ENCODE results near the gene VAV2. TPM values are rescaled to one million over a fixed set of nuclear protein-coding genes. Genes with fewer than 3 reads are reported as not detected.

Gene VAV2
- total RNA-seq, 3 donors from 2014 or later = 5.3 to 9.5 (median 8.8) TPM

- no peak for DNase-seq (ENCODE audit: low spot score in 2 of 2)
- Histone ChIP-seq H3K9me3 (no peaks in the 10 kb centered on the region), H3K4me3 (no peak overlapping the region), H3K27me3 (no peaks in the 10 kb centered on the region), H3K36me3 (no peaks in the 10 kb centered on the region), H3K27ac (no peak overlapping the region), H3K4me1 (no peaks in the 10 kb centered on the region)
- TF ChIP-seq POLR2AphosphoS5 (IDR thresholded peaks at IDR 0.05) = no peak
- TF ChIP-seq, protein P1, sequence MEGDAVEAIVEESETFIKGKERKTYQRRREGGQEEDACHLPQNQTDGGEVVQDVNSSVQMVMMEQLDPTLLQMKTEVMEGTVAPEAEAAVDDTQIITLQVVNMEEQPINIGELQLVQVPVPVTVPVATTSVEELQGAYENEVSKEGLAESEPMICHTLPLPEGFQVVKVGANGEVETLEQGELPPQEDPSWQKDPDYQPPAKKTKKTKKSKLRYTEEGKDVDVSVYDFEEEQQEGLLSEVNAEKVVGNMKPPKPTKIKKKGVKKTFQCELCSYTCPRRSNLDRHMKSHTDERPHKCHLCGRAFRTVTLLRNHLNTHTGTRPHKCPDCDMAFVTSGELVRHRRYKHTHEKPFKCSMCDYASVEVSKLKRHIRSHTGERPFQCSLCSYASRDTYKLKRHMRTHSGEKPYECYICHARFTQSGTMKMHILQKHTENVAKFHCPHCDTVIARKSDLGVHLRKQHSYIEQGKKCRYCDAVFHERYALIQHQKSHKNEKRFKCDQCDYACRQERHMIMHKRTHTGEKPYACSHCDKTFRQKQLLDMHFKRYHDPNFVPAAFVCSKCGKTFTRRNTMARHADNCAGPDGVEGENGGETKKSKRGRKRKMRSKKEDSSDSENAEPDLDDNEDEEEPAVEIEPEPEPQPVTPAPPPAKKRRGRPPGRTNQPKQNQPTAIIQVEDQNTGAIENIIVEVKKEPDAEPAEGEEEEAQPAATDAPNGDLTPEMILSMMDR (IDR thresholded peaks at IDR 0.05) = no peak
- TF ChIP-seq POLR2A (IDR thresholded peaks at IDR 0.05) = no peak
- intact Hi-C loops (cut with DNase I; ENCODE audit: low total_unique reads) = no loop called here
Observed at GRCh38 chr9:133799716-133800115, 192.4 kb downstream of the VAV2 start.

GRCh38 chr9:133799106-133799505 lies 193.0 kb downstream of the VAV2 start:
- no peaks in the 10 kb centered on the region for H3K9me3 ChIP-seq
- H3K4me3 ChIP-seq = no peak overlapping the region
- no peak overlapping the region for H3K27ac ChIP-seq
- no peak for TF ChIP-seq POLR2A (IDR thresholded peaks at IDR 0.05)
- TF ChIP-seq, protein P1 (IDR thresholded peaks at IDR 0.05) = no peak
- TF ChIP-seq POLR2AphosphoS5 (IDR thresholded peaks at IDR 0.05) = no peak
- intact Hi-C loops (cut with DNase I; ENCODE audit: low total_unique reads) = no loop called here
- H3K27me3 ChIP-seq = no peaks in the 10 kb centered on the region
- H3K4me1 ChIP-seq = no peaks in the 10 kb centered on the region
- no peaks in the 10 kb centered on the region for H3K36me3 ChIP-seq
- no peak for DNase-seq (ENCODE audit: low spot score in 2 of 2)

DNA sequence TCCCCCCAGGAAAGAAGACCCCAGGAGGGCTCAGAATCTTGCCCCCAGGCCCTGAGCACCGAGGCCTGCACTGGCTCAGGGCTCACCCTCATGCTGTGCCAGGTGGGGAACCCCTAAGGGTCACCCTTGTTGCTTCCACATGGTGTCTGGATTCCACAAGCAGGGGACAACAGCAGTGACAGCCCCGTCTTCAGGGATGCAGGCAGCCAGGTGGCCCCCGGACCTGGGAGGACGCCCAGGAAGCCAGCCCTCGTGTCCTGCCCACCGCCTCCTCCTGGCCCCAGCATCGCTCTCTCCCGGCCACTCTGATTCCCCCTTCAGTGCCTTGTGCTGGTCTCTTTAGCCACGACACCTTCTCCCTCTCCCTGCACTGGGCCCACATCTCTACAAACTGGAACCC lies 194.0 kb downstream of the VAV2 start:
- Histone ChIP-seq H3K27ac (no peak overlapping the region), H3K27me3 (no peaks in the 10 kb centered on the region), H3K4me1 (no peaks in the 10 kb centered on the region), H3K9me3 (no peaks in the 10 kb centered on the region), H3K36me3 (no peaks in the 10 kb centered on the region), H3K4me3 (no peak overlapping the region)
- no peak for TF ChIP-seq POLR2A (IDR thresholded peaks at IDR 0.05)
- TF ChIP-seq, protein P1 (IDR thresholded peaks at IDR 0.05) = no peak
- no peak for TF ChIP-seq POLR2AphosphoS5 (IDR thresholded peaks at IDR 0.05)
- intact Hi-C loops (cut with DNase I; ENCODE audit: low total_unique reads) = no loop called here
- no peak for DNase-seq (ENCODE audit: low spot score in 2 of 2)

DNA sequence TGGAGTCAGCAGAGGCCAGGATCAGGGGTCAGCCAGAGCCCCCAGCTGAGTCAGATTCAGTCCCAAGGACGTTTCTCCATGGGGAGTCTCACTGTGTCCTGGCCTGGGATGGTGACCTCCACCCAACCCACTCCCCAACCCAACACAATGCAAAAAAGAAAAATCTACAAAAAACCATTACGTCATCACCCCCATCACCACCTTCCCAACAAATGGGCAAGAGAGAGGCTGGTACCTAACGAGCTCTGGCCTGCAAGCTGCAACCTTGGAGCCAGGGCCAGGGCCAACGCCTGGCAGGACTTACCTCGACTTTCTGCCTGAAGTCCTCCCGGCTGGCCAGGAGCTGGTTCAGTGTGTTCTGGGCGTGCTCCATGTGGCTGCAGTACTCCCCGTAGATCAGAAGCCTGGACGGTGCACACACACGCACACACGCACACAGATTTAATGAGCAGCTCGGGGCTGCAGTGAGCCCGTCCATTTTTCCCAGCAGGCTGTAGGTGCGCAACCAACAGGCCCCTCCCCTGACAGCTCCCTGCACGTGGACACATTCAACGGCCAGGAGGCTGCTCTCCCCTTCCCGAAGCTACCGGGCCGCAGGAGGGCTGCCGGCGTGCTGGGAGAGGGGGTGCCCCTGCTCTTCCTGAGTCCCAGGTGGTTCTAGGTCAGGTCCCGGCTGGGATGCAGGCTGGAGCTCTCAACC lies 194.6 kb downstream of the VAV2 start:
- intact Hi-C loops (cut with DNase I; ENCODE audit: low total_unique reads) = no loop called here
- no peaks in the 10 kb centered on the region for H3K36me3 ChIP-seq
- H3K4me1 ChIP-seq = no peaks in the 10 kb centered on the region
- no peak for TF ChIP-seq POLR2AphosphoS5 (IDR thresholded peaks at IDR 0.05)
- TF ChIP-seq POLR2A (IDR thresholded peaks at IDR 0.05) = no peak
- TF ChIP-seq, protein P1 (IDR thresholded peaks at IDR 0.05) = no peak
- no peaks in the 10 kb centered on the region for H3K27me3 ChIP-seq
- H3K27ac ChIP-seq = no peak overlapping the region
- H3K4me3 ChIP-seq = no peak overlapping the region
- H3K9me3 ChIP-seq = no peaks in the 10 kb centered on the region
- no peak for DNase-seq (ENCODE audit: low spot score in 2 of 2)

DNA sequence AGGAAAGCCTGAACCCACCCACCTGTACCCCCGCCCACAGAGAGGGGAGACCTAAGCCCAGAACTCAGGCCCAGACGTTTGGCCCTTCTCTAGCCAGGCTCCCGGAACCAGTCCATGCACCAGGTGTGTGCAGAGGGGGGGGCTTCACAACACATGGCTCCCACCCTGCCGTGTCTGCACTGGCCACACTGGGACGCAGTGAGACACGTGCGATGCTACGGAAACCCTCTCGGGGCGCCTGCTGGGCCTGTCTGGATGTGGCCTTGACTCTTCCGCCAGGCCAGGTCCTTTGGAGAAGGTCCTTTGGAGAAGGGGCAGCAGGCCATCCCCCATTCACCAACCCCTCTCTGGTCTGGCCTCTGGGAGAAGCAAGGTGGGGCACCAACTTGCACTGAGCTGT lies 195.6 kb downstream of the VAV2 start:
- intact Hi-C loops (cut with DNase I; ENCODE audit: low total_unique reads) = no loop called here
- no peaks in the 10 kb centered on the region for H3K9me3 ChIP-seq
- no peaks in the 10 kb centered on the region for H3K4me1 ChIP-seq
- H3K27me3 ChIP-seq = no peaks in the 10 kb centered on the region
- no peak overlapping the region for H3K4me3 ChIP-seq
- H3K36me3 ChIP-seq = no peaks in the 10 kb centered on the region
- DNase-seq (ENCODE audit: low spot score in 2 of 2) = no peak
- TF ChIP-seq POLR2A (IDR thresholded peaks at IDR 0.05) (no peak), POLR2AphosphoS5 (IDR thresholded peaks at IDR 0.05) (no peak)
- TF ChIP-seq, protein P1 (IDR thresholded peaks at IDR 0.05) = no peak
- H3K27ac ChIP-seq = no peak overlapping the region

Data from breast epithelium (tissue), 4 donors.